Ovary (tissue), 9 donors: Measurements from ENCODE around the gene FUCA2. TPM values are rescaled to one million over a fixed set of nuclear protein-coding genes. Genes with fewer than 3 reads are reported as not detected.

ENCODE experiments used
- DNase-seq, 5 donors: peaks; one replicate each; pipeline ENCODE4 v3.0.0-alpha.2; 2019 to 2020
- H3K27ac ChIP-seq, 2 donors: fragments of 200-600 bp; one replicate each; pipeline versions ENCODE4 v1.5.1 to v1.8.0; 2019 to 2022
- H3K27me3 ChIP-seq: fragments of 200-600 bp; one replicate; pipeline ENCODE4 v1.8.0; 2022
- H3K36me3 ChIP-seq: fragments of 200-600 bp; sonication (generic); one replicate; pipeline ENCODE4 v1.5.1; 2019
- H3K4me1 ChIP-seq: one replicate; pipeline ENCODE4 v1.8.1; 2013; ENCODE audit warnings: mild to moderate bottlenecking, moderate library complexity; ENCODE audit not compliant: insufficient read depth
- H3K4me3 ChIP-seq: fragments of 200-600 bp; sonication (generic); one replicate; pipeline ENCODE4 v1.5.1; 2017
- H3K9me3 ChIP-seq, 2 donors: fragments of 200-600 bp in 1 of 2; sonication (generic) in 1 of 2; one replicate each; pipeline versions ENCODE4 v1.5.1 to v1.8.1; 2013 to 2019; ENCODE audit warnings: mild to moderate bottlenecking in 1 of 2, moderate library complexity in 1 of 2
- EP300 ChIP-seq: sonication (generic); formaldehyde crosslinking; IDR thresholded peaks from one replicate; pipeline ENCODE4 v1.6.1; 2017; ENCODE audit warnings: antibody characterized with exemption
- POLR2A ChIP-seq: fragments of 450-650 bp; IDR thresholded peaks from one replicate; pipeline ENCODE4 v1.6.1; 2017; ENCODE audit warnings: antibody characterized with exemption, mild to moderate bottlenecking, moderate library complexity
- WGBS, 3 donors: extraction: QIAGEN DNeasy Blood & Tissue Kit in 1 of 3; methylation state at CpG; one replicate each; pipeline versions ENCODE4 v1.1.5 to v1.1.7; 2013 to 2017; 5-methylcytosine and 5-hydroxymethylcytosine counted together
- intact Hi-C, 4 donors: fragments of 100-400 bp; cut with DNase I; formaldehyde crosslinking; loops; one replicate each; pipeline versions ENCODE4 v1.11.0 to v1.15.1; 2022 to 2023
- polyA plus RNA-seq, 2 donors: library from polyadenylated mRNA; stranded (reverse); fragments of 200-250 nt in 1 of 2; fragments of 350-450 nt in 1 of 2; fragmentation: Illumina TruSeq in 1 of 2; extraction: RNeasy Lipid Tissue Mini Kit (QIAGEN cat#74804) in 1 of 2; gene quantifications; one replicate each; pipeline ENCODE4 v1.2.3, GENCODE V29; 2013 to 2014
- total RNA-seq, 7 donors: library from RNA; depleted of rRNA in 2 of 7; stranded (reverse); fragments of >200 nt in 2 of 7; fragmentation: NEBNext Ultra II Directional in 3 of 7; extraction: Animal tissue kit (Norgen Biotek cat#: 25700) in 3 of 7; gene quantifications; one replicate each; pipeline versions ENCODE4 v1.1.0 to v1.2.4, GENCODE V29; 2016 to 2023
- TF ChIP-seq, protein P1 (sequence below), 3 donors: fragments of 450-650 bp in 2 of 3; fragments of 200-600 bp in 1 of 3; IDR thresholded peaks; one replicate each; pipeline versions ENCODE4 v1.5.1 to v1.8.0; 2016 to 2022; ENCODE audit warnings: antibody characterized with exemption in 3 of 3, mild to moderate bottlenecking in 1 of 3
- donor health status: DM: no; HTN: no; CAD: no; lungs with moderate emphysema.
- donor health status: DM: no; HTN: no; CAD: no.
- donor health status: Bipolar disorder and iron deficiency.
- donor health status: DM: yes; HTN: yes; CAD: no.
- donor health status: DM: no; HTN: no; CAD: no.
- donor health status: DM: yes; HTN: yes; CAD: no.

FUCA2 gene
- total and polyA plus RNA-seq, 9 donors: 23.2 to 68.1 (median 44.8) TPM

DNA sequence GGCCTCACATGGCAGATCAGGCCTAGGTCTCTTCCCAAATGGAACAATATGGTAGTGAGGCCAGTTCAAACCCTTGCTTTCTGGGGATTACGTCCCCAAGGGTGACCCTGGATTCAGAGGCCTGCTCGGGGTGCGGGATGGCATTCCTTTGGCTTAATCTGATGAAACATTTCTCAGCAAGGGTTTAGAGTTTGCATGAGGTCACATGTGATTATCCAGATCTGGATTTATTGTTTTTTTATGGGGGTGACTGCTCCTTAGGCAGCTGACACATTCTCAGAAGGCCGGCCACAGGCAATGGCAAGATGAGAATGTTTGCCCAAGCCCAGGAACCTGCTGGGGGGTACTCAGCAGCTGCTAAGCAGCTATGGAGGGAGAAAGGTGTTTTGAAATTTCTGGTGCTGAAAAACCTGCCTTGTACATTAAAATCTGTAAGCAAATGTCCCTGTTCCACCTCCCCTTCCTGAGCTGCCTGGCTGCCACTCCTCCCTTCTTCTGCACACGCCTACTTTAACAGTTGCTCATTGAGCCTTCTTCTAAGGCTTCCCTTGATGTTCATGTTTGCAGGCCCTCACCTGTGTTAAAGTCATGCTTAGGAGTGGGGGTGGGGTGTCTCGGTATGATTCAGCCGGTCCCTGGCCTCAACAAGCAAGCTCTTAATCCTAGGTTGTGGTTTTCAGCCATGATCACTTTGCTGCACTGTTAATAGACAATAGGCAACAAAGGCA lies 37.9 kb upstream of the FUCA2 start:
- Histone ChIP-seq H3K27me3 (no peaks in the 10 kb centered on the region), H3K27ac (no peak overlapping the region), H3K9me3 (no peaks in the 10 kb centered on the region), H3K36me3 (no peaks in the 10 kb centered on the region), H3K4me1 (no peaks in the 10 kb centered on the region), H3K4me3 (no peak overlapping the region)
- TF ChIP-seq, protein P1, sequence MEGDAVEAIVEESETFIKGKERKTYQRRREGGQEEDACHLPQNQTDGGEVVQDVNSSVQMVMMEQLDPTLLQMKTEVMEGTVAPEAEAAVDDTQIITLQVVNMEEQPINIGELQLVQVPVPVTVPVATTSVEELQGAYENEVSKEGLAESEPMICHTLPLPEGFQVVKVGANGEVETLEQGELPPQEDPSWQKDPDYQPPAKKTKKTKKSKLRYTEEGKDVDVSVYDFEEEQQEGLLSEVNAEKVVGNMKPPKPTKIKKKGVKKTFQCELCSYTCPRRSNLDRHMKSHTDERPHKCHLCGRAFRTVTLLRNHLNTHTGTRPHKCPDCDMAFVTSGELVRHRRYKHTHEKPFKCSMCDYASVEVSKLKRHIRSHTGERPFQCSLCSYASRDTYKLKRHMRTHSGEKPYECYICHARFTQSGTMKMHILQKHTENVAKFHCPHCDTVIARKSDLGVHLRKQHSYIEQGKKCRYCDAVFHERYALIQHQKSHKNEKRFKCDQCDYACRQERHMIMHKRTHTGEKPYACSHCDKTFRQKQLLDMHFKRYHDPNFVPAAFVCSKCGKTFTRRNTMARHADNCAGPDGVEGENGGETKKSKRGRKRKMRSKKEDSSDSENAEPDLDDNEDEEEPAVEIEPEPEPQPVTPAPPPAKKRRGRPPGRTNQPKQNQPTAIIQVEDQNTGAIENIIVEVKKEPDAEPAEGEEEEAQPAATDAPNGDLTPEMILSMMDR (IDR thresholded peaks at IDR 0.05): no peak
- TF ChIP-seq POLR2A (no peak), EP300 (no peak)
- no peak for DNase-seq
- WGBS, 3 donors: 88 to 94% (median 89%) methylated on average over 7 of the region's 7 CpGs
- intact Hi-C loops: no loop called here

DNA sequence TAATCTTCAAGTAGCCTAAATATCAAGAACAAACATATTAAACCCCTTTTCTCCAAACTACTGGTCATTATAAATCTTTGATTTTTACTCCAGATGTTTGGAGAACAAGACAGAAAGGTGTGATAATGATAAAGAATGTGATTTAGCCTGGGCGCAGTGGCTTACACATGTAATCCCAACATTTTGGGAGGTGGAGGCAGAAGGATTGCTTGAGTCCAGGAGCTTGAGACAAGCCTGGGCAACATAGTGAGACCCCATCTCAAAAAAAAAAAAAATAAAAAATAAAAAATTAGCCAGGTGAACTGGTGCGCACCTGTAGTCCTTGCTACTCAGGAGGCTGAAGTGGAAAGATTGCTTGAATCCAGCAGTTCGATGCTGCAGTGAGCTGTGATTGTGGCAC lies 35.1 kb upstream of the FUCA2 start:
- Histone ChIP-seq H3K9me3 (no peaks in the 10 kb centered on the region), H3K27me3 (no peaks in the 10 kb centered on the region), H3K4me1 (no peaks in the 10 kb centered on the region), H3K27ac (no peak overlapping the region), H3K4me3 (no peak overlapping the region), H3K36me3 (no peaks in the 10 kb centered on the region)
- no peak for TF ChIP-seq POLR2A
- TF ChIP-seq, protein P1 (IDR thresholded peaks at IDR 0.05): no peak
- no peak for TF ChIP-seq EP300
- intact Hi-C loops: no loop called here
- DNase-seq: no peak
- WGBS, 3 donors: 92 to 95% (median 95%) methylated on average over 3 of the region's 3 CpGs

DNA sequence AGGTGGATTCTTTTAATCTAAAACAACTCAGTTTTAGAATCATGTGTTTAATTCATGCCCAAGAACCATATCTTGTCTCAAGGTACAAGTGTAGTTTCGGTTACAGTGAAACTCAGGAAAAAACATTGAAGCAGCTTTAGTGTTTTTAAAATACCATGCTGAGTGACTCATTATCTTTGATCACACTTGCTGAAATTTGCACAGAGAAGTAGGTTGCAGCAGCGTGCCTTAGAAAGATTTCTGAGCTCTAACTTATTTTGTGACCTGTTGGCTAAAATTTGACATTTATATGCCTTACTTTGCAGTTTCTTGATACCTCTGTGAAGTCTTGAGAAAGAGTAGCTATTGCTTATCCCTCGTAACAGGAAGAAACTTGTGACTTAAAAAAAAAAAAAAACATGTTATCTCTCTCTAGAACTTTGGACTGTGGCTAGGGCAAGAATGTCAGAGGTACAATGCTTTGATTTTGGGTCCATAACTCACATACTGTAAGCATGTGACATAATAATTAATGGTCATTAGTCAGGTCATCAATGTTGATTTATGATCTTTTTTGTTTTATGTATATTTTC lies 34.5 kb upstream of the FUCA2 start:
- Histone ChIP-seq H3K27ac (no peak overlapping the region), H3K9me3 (no peaks in the 10 kb centered on the region), H3K27me3 (no peaks in the 10 kb centered on the region), H3K4me1 (no peaks in the 10 kb centered on the region), H3K36me3 (no peaks in the 10 kb centered on the region), H3K4me3 (no peak overlapping the region)
- TF ChIP-seq EP300 (no peak), POLR2A (no peak)
- TF ChIP-seq, protein P1 (IDR thresholded peaks at IDR 0.05): no peak
- no peak for DNase-seq
- intact Hi-C loops: no loop called here
- 54 to 72% (median 55%) methylated on average over 3 of the region's 3 CpGs for WGBS, 3 donors

DNA sequence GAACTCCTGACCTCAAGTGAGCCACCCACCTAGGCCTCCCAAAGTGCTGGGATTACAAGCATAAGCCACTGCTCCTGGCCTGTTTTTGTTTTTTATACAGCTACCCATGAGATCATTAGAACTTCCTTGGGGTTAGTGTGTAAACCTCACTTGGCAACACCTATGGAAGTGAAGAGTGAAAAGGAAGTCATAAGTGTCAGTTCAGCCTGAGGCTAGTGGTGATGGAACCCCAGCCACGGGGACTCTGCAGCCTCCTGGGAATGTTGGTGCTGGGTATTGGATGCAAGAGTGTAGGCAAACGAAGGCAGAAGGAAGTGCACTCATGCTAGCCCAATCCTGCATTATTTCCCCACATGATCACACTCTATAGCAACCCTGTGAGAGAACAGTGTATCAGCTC lies 33.6 kb upstream of the FUCA2 start:
- Histone ChIP-seq H3K36me3 (no peaks in the 10 kb centered on the region), H3K9me3 (no peaks in the 10 kb centered on the region), H3K27ac (no peak overlapping the region), H3K4me3 (no peak overlapping the region), H3K27me3 (no peaks in the 10 kb centered on the region), H3K4me1 (no peaks in the 10 kb centered on the region)
- DNase-seq: no peak
- WGBS, 3 donors: 73 to 83% (median 80%) methylated on average over 2 of the region's 2 CpGs
- intact Hi-C loops: no loop called here
- TF ChIP-seq EP300 (no peak), POLR2A (no peak)
- TF ChIP-seq, protein P1 (IDR thresholded peaks at IDR 0.05): no peak
